ENCODE measurements around the gene GANC. TPM values are rescaled to one million over a fixed set of nuclear protein-coding genes. Genes with fewer than 3 reads are reported as not detected.

Gene GANC
- total RNA-seq, 4 donors from 2014 or later, result 36.6 to 143 (median 54.8) TPM

DNA sequence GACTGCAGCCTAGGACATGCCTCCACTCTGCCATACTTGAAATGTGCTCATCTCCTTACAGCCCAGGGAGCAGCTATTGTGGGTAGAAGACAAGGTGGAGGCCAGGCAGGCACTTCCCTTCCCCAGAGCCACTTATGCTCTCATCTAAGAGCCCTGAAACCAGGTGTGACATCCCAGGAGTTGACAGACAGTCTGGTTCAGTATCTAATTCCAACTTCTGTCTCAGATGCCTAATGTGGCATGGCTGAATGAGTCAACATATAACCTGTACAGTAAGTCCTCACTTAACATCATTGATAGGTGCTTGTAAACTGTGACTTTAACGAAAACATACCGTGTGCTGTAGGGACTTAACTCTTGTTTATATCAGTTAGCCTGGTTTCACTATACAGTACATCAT is 85.1 kb downstream of the GANC start:
- Histone ChIP-seq H3K4me1 (no peaks in the 10 kb centered on the region), H3K9me3 (no peaks in the 10 kb centered on the region), H3K27ac (no peak overlapping the region), H3K27me3 (no peaks in the 10 kb centered on the region), H3K36me3 (peaks cover 0 to 9% (median 3%) of the 10 kb centered on the region in 4 donors), H3K4me3 (no peak overlapping the region)
- no peak for DNase-seq
- intact Hi-C loops (cut with DNase I; ENCODE audit: low total_unique reads), result no loop called here
- 95 to 100% methylated on average over 2 of the region's 2 CpGs for WGBS, 2 donors (ENCODE audit: low coverage in 1 of 2)
- in situ Hi-C loops (cut with MboI; ENCODE audit: low pct_ligation_motif_present in 1 of 4, low pct_unique_long_range_greater_than_20kb in 1 of 4, low sequenced_read_pairs in 3 of 4), result no loop called here
- TF ChIP-seq, protein P1, sequence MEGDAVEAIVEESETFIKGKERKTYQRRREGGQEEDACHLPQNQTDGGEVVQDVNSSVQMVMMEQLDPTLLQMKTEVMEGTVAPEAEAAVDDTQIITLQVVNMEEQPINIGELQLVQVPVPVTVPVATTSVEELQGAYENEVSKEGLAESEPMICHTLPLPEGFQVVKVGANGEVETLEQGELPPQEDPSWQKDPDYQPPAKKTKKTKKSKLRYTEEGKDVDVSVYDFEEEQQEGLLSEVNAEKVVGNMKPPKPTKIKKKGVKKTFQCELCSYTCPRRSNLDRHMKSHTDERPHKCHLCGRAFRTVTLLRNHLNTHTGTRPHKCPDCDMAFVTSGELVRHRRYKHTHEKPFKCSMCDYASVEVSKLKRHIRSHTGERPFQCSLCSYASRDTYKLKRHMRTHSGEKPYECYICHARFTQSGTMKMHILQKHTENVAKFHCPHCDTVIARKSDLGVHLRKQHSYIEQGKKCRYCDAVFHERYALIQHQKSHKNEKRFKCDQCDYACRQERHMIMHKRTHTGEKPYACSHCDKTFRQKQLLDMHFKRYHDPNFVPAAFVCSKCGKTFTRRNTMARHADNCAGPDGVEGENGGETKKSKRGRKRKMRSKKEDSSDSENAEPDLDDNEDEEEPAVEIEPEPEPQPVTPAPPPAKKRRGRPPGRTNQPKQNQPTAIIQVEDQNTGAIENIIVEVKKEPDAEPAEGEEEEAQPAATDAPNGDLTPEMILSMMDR (IDR thresholded peaks at IDR 0.05), result no peak
- no peak for TF ChIP-seq POLR2AphosphoS5 (IDR thresholded peaks at IDR 0.05)
- TF ChIP-seq POLR2A (IDR thresholded peaks at IDR 0.05), result no peak
- TF ChIP-seq EP300 (IDR thresholded peaks at IDR 0.05; ENCODE audit: low read depth), result no peak

DNA sequence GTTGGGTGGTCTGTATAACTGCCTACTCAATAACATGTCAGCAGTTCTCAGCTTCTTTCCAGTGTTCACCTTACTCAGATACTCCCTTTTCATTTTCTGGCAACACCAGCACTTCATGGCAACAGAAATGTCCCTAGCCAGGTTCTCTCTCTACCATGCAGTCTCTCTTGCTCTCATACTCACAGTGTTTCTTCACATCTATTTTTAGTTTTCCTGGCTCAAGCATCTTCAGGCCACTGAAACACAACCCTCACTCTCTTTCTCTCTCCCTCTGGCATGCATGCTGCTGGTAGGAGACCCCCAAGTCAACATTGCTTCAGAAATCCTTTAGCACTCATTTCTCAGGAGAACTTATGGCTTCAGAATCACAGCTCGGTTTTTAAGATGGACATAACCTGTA is 86.2 kb downstream of the GANC start, which contains the start of gene CAPN3:
TSS of gene CAPN3 (plus strand) at position 253 of the 400 bp plus-strand sequence. CDS start 305 bp downstream, outside the sequence.
- TF ChIP-seq EP300 (IDR thresholded peaks at IDR 0.05; ENCODE audit: low read depth), result no peak
- TF ChIP-seq POLR2AphosphoS5 (IDR thresholded peaks at IDR 0.05), result no peak
- no peak for TF ChIP-seq POLR2A (IDR thresholded peaks at IDR 0.05)
- TF ChIP-seq, protein P1 (IDR thresholded peaks at IDR 0.05), result no peak
- DNase-seq, result no peak
- WGBS, 2 donors (ENCODE audit: low coverage in 1 of 2), result 88 to 100% methylated on average over 1 of the region's 1 CpG
- intact Hi-C loops (cut with DNase I; ENCODE audit: low total_unique reads) (no loop called here), in situ Hi-C loops (cut with MboI; ENCODE audit: low pct_ligation_motif_present in 1 of 4, low pct_unique_long_range_greater_than_20kb in 1 of 4, low sequenced_read_pairs in 3 of 4) (no loop called here)
- Histone ChIP-seq H3K36me3 (peaks cover 0 to 8% (median 2%) of the 10 kb centered on the region in 4 donors), H3K27ac (no peak within 1 kb of the TSS), H3K27me3 (no peaks in the 10 kb centered on the region), H3K4me1 (no peaks in the 10 kb centered on the region), H3K9me3 (no peaks in the 10 kb centered on the region), H3K4me3 (no peak within 1 kb of the TSS)

DNA sequence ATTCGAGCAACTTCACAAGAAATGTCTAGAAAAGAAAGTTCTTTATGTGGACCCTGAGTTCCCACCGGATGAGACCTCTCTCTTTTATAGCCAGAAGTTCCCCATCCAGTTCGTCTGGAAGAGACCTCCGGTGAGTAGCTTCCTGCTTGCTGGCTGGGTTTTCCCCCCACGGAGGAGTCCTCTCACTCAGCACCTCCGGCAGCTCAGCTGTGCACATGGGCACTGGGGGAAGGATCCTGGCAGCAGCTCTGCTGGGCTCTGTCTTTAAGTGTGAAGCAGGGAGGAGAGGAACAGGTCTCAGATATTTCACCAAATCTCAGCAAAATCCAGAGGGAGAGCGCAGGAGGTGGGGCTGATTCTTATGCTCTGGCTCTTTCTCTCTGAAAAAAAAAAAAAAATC is 87.0 kb downstream of the GANC start:
- no peaks in the 10 kb centered on the region for H3K4me1 ChIP-seq
- H3K36me3 ChIP-seq, result peaks cover 0 to 8% (median 0%) of the 10 kb centered on the region in 4 donors
- no peaks in the 10 kb centered on the region for H3K9me3 ChIP-seq
- intact Hi-C loops (cut with DNase I; ENCODE audit: low total_unique reads) (no loop called here), in situ Hi-C loops (cut with MboI; ENCODE audit: low pct_ligation_motif_present in 1 of 4, low pct_unique_long_range_greater_than_20kb in 1 of 4, low sequenced_read_pairs in 3 of 4) (no loop called here)
- 75 to 100% methylated on average over 1 to 7 of the region's 7 CpGs for WGBS, 2 donors (ENCODE audit: low coverage in 1 of 2)
- H3K27me3 ChIP-seq, result no peaks in the 10 kb centered on the region
- H3K4me3 ChIP-seq, result no peak overlapping the region
- no peak overlapping the region for H3K27ac ChIP-seq
- no peak for DNase-seq
- TF ChIP-seq, protein P1 (IDR thresholded peaks at IDR 0.05), result no peak
- no peak for TF ChIP-seq POLR2A (IDR thresholded peaks at IDR 0.05)
- no peak for TF ChIP-seq POLR2AphosphoS5 (IDR thresholded peaks at IDR 0.05)
- no peak for TF ChIP-seq EP300 (IDR thresholded peaks at IDR 0.05; ENCODE audit: low read depth)

DNA sequence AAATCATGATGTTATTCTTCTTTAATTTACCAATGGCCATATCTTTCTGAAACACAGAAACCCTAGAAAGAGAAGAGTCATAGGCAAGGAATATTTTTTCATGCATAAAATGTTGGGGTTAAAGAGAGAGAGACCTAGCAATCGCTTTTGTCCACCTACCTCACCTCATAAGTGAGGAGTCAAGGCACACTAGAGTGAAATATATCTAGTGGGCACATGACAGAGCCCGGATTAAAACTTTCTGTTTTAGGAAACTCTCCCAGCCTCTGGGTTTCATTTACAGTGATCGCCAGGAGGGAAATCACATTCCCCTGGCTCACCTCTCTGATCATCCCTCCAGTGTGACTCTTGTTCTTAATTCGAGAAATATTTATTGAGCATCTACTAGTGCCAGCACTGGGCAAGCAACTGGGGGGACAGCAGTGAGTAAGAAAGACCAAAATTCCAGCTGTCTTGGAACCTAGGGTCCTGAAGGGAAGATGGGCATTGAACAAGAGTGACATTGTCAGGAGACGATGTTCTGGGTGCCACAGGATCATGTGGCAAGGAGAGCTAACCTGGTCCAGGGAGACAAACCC is 87.6 kb downstream of the GANC start:
- Histone ChIP-seq H3K9me3 (no peaks in the 10 kb centered on the region), H3K36me3 (peaks cover 0 to 4% (median 0%) of the 10 kb centered on the region in 4 donors)

More for the DNA sequence above, 87.6 kb downstream of the GANC start:
- Histone ChIP-seq H3K4me1 (no peaks in the 10 kb centered on the region), H3K4me3 (no peak overlapping the region), H3K27me3 (no peaks in the 10 kb centered on the region), H3K27ac (no peak overlapping the region)
- DNase-seq, result no peak
- intact Hi-C loops (cut with DNase I; ENCODE audit: low total_unique reads) (no loop called here), in situ Hi-C loops (cut with MboI; ENCODE audit: low pct_ligation_motif_present in 1 of 4, low pct_unique_long_range_greater_than_20kb in 1 of 4, low sequenced_read_pairs in 3 of 4) (no loop called here)
- 89 to 90% methylated on average over 2 to 5 of the region's 5 CpGs for WGBS, 2 donors (ENCODE audit: low coverage in 1 of 2)
- TF ChIP-seq, protein P1 (IDR thresholded peaks at IDR 0.05), result no peak
- no peak for TF ChIP-seq POLR2A (IDR thresholded peaks at IDR 0.05)
- TF ChIP-seq POLR2AphosphoS5 (IDR thresholded peaks at IDR 0.05), result no peak
- no peak for TF ChIP-seq EP300 (IDR thresholded peaks at IDR 0.05; ENCODE audit: low read depth)
